IPS DF 6.9 (cell line): ENCODE data around the gene TEAD4.

Source experiments
- DNase-seq: peaks from one replicate; pipeline ENCODE4 v3.0.0-alpha.2; 2013; ENCODE audit warnings: low read depth, low spot score
- H3K27ac ChIP-seq: one replicate; pipeline ENCODE4 v1.5.1; 2013; ENCODE audit warnings: low read length, control low read depth
- H3K27me3 ChIP-seq: 2 replicates; pipeline ENCODE4 v1.6.1; 2013; ENCODE audit warnings: mild to moderate bottlenecking, low read length; ENCODE audit not compliant: control insufficient read depth, insufficient read depth
- H3K36me3 ChIP-seq: 2 replicates; pipeline ENCODE4 v1.6.1; 2013; ENCODE audit warnings: low read length; ENCODE audit not compliant: control insufficient read depth, insufficient read depth
- H3K4me1 ChIP-seq: 2 replicates; pipeline ENCODE4 v1.6.1; 2013; ENCODE audit warnings: low read length; ENCODE audit not compliant: control insufficient read depth, insufficient read depth
- H3K4me3 ChIP-seq: 2 replicates; pipeline ENCODE4 v1.5.1; 2013; ENCODE audit warnings: mild to moderate bottlenecking, low read length
- H3K9me3 ChIP-seq: 2 replicates; pipeline ENCODE4 v1.6.1; 2013; ENCODE audit warnings: low read length, inconsistent platforms; ENCODE audit not compliant: control insufficient read depth, insufficient read depth
- WGBS: extraction: QIAGEN DNeasy Blood & Tissue Kit; methylation state at CpG from one replicate; pipeline ENCODE4 v1.1.7; 2013; ENCODE audit warnings: mixed read lengths, missing lambda C conversion rate; ENCODE audit not compliant: insufficient read length, insufficient coverage; 5-methylcytosine and 5-hydroxymethylcytosine counted together

The TEAD4 gene

DNA sequence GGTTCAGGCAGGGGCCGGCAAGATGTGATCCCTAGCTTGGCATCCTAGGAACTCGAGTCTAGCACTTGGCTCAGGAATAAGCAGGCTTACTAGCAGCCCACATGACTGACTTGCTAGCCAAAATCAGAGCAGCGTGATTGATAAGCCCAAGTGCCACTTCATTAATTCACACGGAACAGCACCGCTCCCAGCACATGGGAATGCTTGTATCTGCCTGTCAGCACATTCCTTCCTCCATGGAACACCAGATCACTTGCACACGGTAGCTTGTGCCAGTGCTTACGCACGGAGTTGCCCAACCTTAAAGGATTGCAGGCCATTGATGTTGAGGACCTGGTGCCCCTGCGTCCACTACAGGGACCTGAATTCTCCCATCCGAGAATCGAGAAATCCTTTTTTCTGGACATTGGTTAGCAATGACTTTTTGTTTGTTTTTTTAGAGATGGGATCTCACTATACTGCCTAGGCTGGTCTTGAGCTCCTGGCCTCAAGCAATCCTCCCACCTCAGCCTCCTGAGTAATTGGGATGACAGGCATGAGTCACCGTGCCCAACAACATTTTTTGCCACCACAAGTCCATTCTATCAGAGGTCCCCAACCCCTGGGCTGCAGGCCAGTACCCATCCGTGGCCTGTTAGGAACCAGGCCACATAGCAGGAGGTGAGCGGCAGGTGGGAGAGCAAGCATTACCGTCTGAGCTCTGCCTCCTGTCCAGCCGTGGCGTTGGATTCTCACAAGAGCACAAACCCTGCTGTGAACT, 87.4 kb downstream of the TEAD4 start:
- no peak for DNase-seq
- H3K27me3 ChIP-seq, result no peaks in the 10 kb centered on the region
- H3K9me3 ChIP-seq, result no peaks in the 10 kb centered on the region
- H3K4me3 ChIP-seq, result no peak overlapping the region
- H3K36me3 ChIP-seq, result peaks cover 16% of the 10 kb centered on the region
- no CpG with 5 or more reads among the region's 17 CpGs for WGBS
- peaks cover 5% of the 10 kb centered on the region; the same call in 1 of the 2 replicates for H3K4me1 ChIP-seq
- H3K27ac ChIP-seq, result no peak overlapping the region

DNA sequence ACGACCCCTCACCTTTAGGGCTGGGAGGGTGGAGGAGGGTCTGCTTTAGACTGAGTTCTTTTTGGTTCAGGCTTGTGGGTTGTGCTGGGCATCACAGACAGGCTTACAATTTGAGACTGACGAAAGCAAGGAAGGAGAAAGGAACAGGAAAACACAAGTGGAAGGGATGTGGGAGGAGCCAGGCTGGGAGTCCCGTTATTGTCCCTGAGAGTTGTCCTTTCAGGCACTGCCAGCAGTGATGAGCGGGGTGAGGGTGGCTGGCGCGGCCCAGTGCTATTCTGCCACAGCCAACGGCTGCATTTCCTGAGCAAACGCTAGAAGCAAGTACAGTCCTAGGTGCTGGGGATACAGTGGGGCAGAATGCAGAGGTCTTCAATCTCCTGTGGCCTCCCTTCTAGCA, 88.8 kb downstream of the TEAD4 start:
- DNase-seq, result no peak

DNA sequence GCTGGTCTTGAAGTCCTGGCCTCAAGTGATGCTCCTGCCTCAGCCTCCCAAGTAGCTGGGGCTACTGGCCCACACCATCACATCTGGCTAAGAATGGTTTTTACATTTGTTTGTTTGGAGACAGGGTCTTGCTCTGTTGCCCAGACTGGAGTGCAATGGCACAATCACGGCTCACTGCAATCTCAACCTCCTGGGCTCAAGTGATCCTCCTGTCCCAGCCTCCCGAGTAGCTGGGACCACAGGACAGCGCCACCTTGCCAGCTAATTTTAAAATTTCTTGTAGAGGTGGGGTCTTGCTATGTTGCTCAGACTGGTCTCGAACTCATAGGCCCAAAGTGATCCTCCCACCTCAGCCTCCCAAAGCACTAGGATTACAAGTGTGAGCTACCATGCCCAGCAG, 89.3 kb downstream of the TEAD4 start:
- WGBS, result no CpG with 5 or more reads among the region's 4 CpGs
- Histone ChIP-seq H3K36me3 (peaks cover 3% of the 10 kb centered on the region; the same call in 1 of the 2 replicates), H3K4me3 (no peak overlapping the region), H3K27ac (no peak overlapping the region), H3K4me1 (peaks cover 5% of the 10 kb centered on the region; the same call in 1 of the 2 replicates), H3K9me3 (no peaks in the 10 kb centered on the region), H3K27me3 (no peaks in the 10 kb centered on the region)
- no peak for DNase-seq

More for the DNA sequence above, 88.8 kb downstream of the TEAD4 start:
- H3K27me3 ChIP-seq, result no peaks in the 10 kb centered on the region
- no peak overlapping the region for H3K4me3 ChIP-seq
- H3K9me3 ChIP-seq, result no peaks in the 10 kb centered on the region
- peaks cover 3% of the 10 kb centered on the region for H3K36me3 ChIP-seq
- WGBS, result no CpG with 5 or more reads among the region's 8 CpGs
- H3K27ac ChIP-seq, result no peak overlapping the region
- peaks cover 5% of the 10 kb centered on the region; the same call in 1 of the 2 replicates for H3K4me1 ChIP-seq

DNA sequence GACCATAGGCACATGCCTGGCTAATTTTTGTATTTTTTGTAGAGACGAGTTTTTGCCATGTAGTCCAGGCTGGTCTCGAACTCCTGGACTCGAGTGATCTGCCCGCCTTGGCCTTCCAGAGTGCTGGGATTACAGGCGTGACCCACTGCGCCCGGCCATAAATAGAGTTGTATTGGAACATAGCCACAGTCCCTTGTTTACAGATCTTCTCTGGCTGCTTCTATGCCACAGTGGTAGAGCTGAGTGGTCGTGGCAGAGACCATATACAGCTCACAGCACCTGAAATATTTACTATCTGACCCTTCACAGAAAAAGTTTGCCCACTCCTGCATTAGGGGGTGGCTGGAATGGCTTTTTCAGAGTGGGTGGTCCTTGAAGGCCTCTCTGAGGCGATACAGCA, 90.0 kb downstream of the TEAD4 start:
- DNase-seq, result no peak
- Histone ChIP-seq H3K27ac (no peak overlapping the region), H3K9me3 (no peaks in the 10 kb centered on the region), H3K4me3 (no peak overlapping the region), H3K36me3 (no peaks in the 10 kb centered on the region; the same call in 1 of the 2 replicates), H3K27me3 (no peaks in the 10 kb centered on the region), H3K4me1 (peaks cover 5% of the 10 kb centered on the region; the same call in 1 of the 2 replicates)
- no CpG with 5 or more reads among the region's 9 CpGs for WGBS

DNA sequence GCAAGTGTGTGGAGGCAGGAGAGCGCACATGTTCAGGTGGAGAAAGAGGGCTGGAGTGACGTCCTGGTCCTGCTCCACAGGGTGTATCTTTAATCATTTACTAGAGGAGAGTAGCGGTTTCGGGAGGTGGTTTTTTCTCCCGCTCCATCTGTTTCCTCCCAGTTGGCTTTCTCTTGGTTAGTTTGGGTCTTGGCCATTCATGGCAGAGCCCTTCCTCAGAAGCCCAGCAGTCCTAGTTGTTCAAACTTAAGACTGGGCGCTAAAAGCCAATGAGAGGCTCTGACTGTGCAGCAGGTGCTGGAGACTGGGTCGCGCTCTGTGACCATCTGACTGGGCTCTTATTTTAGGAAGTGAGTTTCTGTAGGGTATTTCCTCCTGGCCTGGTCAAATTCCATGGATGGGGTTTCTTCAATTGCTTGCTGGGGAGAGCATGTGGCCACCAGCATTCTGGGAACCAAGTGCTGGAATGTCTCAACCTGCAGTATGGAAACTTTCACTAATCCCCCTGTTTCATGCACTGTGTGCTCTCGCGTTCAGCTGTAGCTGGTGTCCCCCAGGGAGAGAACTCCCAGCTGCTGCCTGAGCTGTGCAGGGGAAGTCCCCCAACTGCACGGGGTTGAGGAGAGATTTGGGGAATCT, 90.5 kb downstream of the TEAD4 start:
- Histone ChIP-seq H3K4me3 (no peak overlapping the region), H3K36me3 (no peaks in the 10 kb centered on the region), H3K9me3 (no peaks in the 10 kb centered on the region), H3K27ac (no peak overlapping the region), H3K27me3 (no peaks in the 10 kb centered on the region), H3K4me1 (peaks cover 5% of the 10 kb centered on the region; the same call in 1 of the 2 replicates)
- WGBS, result no CpG with 5 or more reads among the region's 11 CpGs
- DNase-seq, result no peak

DNA sequence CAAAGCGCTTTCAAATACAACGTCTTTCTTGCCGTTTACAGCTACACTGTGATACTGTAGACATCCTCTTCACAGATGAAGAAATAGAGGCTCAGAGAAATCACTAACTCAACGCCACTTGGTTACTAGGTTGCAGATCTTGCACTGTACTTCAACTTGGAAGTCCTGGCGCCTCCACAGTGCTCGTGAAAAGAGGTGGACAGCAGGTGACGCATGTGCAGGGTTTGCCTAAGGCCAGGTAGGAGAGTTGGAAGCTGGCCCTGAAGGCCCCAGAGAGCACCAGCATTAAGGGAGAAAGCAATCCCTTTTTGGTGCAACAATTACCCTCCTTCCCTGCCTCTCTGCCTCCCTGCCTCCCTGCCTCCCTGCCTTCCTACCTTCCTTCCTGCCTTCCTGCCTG, 95.2 kb downstream of the TEAD4 start:
- Histone ChIP-seq H3K36me3 (no peaks in the 10 kb centered on the region), H3K27me3 (no peaks in the 10 kb centered on the region), H3K27ac (no peak overlapping the region), H3K4me1 (peaks cover 6% of the 10 kb centered on the region), H3K9me3 (no peaks in the 10 kb centered on the region), H3K4me3 (no peak overlapping the region)
- no CpG with 5 or more reads among the region's 7 CpGs for WGBS
- no peak for DNase-seq

DNA sequence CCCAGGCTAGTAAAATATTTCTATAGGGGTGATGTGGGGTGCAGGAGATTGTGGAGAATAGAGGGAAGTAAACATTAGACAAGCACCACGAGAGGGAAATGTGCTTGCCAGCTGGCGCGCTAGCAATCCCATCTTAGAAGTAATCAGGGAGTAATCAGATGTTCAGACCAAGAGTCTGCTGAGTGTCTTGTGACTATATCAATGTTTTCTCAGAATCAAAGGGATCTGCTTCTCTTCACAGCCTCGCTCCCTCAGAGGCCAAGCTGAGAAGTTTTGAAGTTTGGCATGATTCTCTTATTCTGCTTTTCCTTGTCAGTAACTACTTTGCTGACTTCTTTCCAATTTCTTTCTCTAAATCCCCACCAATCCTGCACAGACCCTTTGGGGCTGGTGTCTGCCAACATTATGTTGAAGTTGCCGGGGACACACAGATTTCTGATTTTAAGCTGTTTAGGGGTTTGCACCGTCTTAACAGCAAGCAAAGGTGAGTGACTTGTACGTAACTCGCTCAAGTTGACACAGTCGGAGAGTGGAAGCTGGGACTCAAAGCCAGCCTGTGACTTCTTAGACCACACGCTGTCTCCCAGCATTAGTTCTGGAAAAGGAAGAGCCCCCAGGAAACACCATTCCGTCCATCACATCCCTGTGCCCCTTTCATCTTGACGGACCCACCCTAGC, 96.0 kb downstream of the TEAD4 start:
- no peak for DNase-seq
- no CpG with 5 or more reads among the region's 12 CpGs for WGBS
- H3K27ac ChIP-seq, result no peak overlapping the region

DNA sequence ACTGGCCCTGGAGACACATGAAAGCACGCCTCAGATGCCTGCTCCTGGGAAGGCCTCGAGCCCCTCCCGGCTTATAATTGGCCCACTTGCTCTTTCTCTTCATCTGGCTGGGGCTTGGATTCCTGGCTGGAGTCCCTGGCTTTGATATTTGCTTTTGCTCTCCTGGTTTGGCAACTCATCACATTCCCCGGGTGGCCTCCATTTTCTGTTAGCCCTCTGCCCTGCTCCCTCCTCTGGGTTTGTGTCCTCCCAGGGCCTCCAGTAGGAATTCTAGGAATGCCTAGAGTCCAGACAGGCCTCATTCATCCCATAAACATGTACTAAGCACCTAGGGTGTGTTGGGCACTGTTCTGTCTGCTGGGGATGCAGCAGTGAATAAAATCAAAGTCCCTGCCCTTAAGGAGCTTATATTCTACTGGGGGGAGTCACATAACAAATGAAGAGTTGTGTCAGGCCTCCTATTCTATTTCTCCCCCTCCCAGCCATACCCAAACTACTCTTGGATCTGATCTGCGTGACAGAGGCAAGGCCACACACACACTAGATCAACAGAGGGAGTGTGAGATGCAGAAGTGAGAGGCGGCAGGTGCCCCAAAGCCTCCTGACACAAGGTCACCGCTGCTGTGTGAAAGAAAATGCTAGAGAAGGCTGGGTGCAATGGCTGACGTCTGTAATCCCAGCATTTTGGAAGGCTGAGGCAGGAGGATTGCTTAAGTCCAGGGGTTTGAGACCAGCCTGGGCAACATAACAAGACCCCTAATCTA, 96.7 kb downstream of the TEAD4 start:
- H3K9me3 ChIP-seq, result no peaks in the 10 kb centered on the region
- H3K4me1 ChIP-seq, result peaks cover 6% of the 10 kb centered on the region
- no peaks in the 10 kb centered on the region for H3K27me3 ChIP-seq
- no peak overlapping the region for H3K4me3 ChIP-seq
- DNase-seq, result no peak
- H3K27ac ChIP-seq, result no peak overlapping the region
- no peaks in the 10 kb centered on the region for H3K36me3 ChIP-seq
- no CpG with 5 or more reads among the region's 8 CpGs for WGBS

More for the DNA sequence above, 96.0 kb downstream of the TEAD4 start:
- Histone ChIP-seq H3K4me3 (no peak overlapping the region), H3K9me3 (no peaks in the 10 kb centered on the region), H3K4me1 (peaks cover 6% of the 10 kb centered on the region), H3K36me3 (no peaks in the 10 kb centered on the region), H3K27me3 (no peaks in the 10 kb centered on the region)

DNA sequence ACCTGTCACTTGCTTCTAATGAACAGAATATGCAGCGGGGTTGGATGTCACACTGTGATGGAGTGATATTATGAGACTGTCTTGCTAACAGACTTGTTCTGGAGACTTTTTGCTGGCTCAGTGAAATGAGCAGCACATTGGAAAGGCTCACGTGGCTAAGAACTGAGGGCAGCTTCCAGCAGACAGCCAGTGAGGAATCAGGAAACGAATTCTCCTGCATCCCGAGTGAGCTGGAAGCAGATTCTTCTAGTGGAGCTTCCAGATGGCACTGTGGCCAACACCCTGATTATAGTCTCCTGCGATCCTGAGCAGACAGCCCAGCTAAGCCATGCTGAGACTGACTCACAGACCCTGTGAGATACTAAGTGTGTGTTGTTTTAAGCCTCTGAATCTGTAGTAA, 101.9 kb downstream of the TEAD4 start:
- WGBS, result no CpG with 5 or more reads among the region's 5 CpGs
- Histone ChIP-seq H3K27me3 (no peaks in the 10 kb centered on the region), H3K4me3 (no peak overlapping the region), H3K9me3 (no peaks in the 10 kb centered on the region), H3K27ac (no peak overlapping the region), H3K4me1 (0 out of 2 replicates have a peak, but pooled peaks cover 2% of the 10 kb centered on the region), H3K36me3 (no peaks in the 10 kb centered on the region)
- DNase-seq, result no peak
